Right ventricle myocardium inferior (tissue), 1 donor: ENCODE results near the gene TFPI2. TPM values are rescaled to one million over a fixed set of nuclear protein-coding genes. Genes with fewer than 3 reads are reported as not detected.
"Not testable (repeated sequence)": the region's sequence is repeated elsewhere in the genome, so short reads cannot be mapped to it uniquely, and the experiment has no call there.

Experiments used
- ATAC-seq: fragments of 200-7000 bp; cut with Tn5 transposase; one replicate; pipeline ENCODE4 v1.9.1; 2020; ENCODE audit warnings: mild to moderate bottlenecking, moderate library complexity
- DNase-seq: peaks from one replicate; pipeline ENCODE4 v3.0.0; 2021; ENCODE audit errors: missing footprints
- intact Hi-C: fragments of 100-400 bp; cut with DNase I; formaldehyde crosslinking; loops from one replicate; pipeline ENCODE4 v1.11.0; 2022
- long read RNA-seq: library from polyadenylated mRNA; unstranded; transcript quantifications from one replicate; pipeline ENCODE4 v2.0.0, GENCODE V29; 2021
- total RNA-seq: library from RNA; stranded (reverse); fragmentation: NEBNext Ultra II Directional; extraction: Animal tissue kit (Norgen Biotek cat#: 25700); gene quantifications from one replicate; pipeline ENCODE4 v1.2.1, GENCODE V29; 2021
- donor health status: DM: no; HTN: yes; CAD: no; lungs with severe emphysema.

The TFPI2 gene
- total RNA-seq, result 2.4 TPM
- long read RNA-seq, partial matches to known transcripts, result 0 of 2 reads
- long read RNA-seq, other reads (novel, unspliced or antisense), result 0 of 2 reads

GRCh38 chr7:93890464-93891068 is at the start of gene TFPI2:
TSS of gene TFPI2 (minus strand) at chr7:93890753. CDS start at chr7:93890678, 75 bp downstream.
- intact Hi-C loops, result loop anchor here (10.0 kb wide), 2 partner anchors 334 to 514 kb away; no protein-coding TSS in a partner anchor
- ATAC-seq (peak; percentile 52), DNase-seq (peak; percentile 70)

DNA sequence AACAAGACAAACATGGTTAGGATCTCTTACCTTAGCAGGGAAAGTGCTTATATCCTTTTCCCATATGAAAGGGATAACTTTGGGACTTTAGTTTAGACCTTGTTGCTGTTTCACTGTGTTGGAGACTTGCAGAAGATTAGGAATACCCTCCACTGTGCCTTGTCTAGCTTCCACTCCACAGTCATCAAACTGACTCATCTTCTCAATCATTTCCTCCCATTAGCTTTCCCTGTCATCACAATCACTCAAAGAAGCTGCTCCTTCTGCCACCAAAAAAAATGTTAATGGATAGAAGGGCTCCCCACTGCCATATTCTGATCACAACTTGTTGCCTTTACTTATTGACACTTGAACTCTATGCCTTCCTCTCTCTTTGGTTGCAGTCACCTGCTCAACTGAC is 47.7 kb upstream of the TFPI2 start:
- ATAC-seq, result no peak
- intact Hi-C loops, result no loop called here

DNA sequence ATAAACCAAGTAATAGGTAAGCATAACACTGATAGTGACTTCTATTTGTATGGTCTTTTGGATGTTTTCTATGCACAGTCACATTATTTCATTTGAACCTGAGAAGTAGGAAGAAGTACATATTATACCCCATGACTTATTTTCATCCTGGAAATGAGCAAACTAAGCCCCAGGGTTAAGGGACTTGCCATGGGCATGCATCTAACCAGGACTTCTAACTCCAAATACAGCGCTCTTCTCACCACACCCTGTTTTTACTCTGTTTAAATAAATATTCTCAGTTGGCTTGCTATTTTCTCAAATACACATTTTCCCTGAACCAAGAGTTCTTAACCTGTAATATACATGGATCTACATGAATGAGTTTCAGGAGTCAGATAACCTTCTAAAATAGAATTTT is 47.3 kb upstream of the TFPI2 start:
- intact Hi-C loops, result loop anchor here (2.0 kb wide), 1 partner anchor 35 kb away; no protein-coding TSS in a partner anchor
- no peak for ATAC-seq
- no peak for DNase-seq

More for the DNA sequence above, 47.7 kb upstream of the TFPI2 start:
- DNase-seq, result no peak

GRCh38 chr7:93935102-93935501 is 44.5 kb upstream of the TFPI2 start:
- intact Hi-C loops, result no loop called here
- ATAC-seq (no peak), DNase-seq (no peak)

DNA sequence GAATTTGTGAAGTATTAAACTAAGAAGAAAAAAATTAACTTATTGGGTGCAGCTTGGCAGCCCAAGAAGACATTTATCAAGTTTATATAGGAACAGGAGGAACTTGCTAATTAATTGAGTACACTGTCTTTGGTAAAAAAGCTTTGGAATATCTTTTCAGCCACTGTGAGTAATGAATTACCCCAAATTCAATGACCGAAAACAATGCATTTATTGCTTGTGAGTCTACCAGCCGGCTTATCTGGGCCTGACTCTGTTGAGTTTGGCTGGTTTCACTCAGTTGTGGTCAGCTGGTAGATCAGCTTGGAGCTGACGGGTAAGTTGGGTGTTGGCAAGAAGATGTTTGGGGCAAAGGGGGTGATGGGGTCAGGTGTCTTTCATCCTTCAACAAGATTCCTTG is 42.6 kb upstream of the TFPI2 start:
- no peak for DNase-seq
- intact Hi-C loops, result no loop called here
- no peak for ATAC-seq

DNA sequence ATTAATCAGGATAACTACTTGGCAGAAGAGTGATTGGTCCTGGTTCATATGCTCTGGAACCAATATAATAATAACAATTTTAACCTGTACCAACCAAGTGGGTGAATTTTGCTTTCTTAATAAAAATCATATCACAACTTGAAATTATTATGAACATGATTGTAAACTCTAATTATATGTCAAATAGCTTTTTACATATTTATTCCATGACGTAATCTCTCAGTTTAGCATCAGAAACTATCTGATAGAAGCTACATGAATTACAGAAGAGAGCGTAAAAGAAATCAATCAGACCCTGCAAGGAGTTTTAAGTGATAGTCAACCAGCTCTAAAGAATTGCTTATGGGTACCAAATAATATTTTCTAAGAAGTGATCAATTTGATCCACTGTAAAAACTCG is 41.1 kb upstream of the TFPI2 start:
- no peak for ATAC-seq
- DNase-seq, result no peak

GRCh38 chr7:93927585-93927984 is 37.0 kb upstream of the TFPI2 start:
- DNase-seq, result no peak
- intact Hi-C loops, result no loop called here
- peak; percentile 68 for ATAC-seq

More for the DNA sequence above, 41.1 kb upstream of the TFPI2 start:
- intact Hi-C loops, result no loop called here

DNA sequence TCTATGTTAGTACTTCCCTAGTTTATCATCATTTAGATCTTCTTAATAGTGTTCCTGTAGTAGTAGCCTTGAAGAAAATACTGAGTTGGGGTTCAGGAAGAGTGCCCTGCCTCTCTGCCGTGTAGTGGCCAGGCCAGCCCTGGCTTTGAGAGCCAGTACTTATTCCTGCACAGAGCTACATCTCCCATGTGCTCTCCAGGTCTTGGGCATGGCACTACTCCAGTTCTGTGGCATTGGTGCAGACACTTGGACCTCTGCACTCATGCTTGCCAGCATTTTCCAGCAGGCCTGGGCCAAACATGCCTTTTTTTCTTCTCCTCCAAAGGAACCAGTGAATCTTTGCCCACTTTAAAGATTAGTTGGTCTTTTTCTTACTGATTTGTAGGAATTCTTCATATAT is 36.2 kb upstream of the TFPI2 start:
- ATAC-seq (no peak), DNase-seq (peak; percentile 20)
- intact Hi-C loops, result no loop called here

DNA sequence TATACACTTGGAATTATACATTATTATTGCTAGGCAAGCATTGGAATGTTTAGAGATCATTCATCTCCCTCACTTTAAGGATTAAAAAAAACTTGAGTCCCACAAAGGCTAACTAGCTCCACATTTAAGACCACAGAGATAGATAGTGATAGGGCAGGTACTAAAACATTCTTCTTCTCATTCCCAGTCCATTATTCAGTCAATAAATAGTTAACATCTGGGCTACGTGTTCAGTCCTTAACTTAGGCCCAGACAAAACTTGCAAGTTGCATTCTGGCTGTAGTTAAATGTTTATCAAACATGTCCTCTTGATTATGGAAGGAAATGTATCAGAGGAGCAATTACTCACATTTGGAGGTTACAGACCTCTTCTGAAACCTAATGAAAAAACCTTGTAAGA is 33.4 kb upstream of the TFPI2 start:
- intact Hi-C loops, result loop anchor here (5.0 kb wide), 1 partner anchor 78 kb away; the partner anchor contains the start of gene BET1
- no peak for ATAC-seq
- DNase-seq, result no peak

DNA sequence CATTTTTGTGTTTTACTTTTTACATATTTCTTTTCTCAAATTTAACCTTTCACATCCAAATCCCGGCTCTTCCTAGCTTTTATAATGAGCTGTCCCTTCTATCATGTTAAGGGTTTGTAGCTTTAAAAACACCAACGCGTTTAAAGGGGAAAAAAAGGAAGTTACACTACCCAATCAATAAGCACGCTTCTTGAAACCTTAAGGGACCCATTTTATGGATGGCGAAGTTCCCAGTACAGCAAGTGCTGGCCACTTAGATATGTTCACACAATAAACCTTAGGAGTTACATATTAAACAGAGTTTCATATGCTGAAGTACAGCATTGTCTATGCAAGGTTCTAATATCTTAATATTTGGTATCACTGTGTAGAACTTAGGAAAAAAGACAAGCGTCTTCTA is 32.7 kb upstream of the TFPI2 start:
- ATAC-seq, result peak; percentile 19
- intact Hi-C loops, result loop anchor here (5.0 kb wide), 1 partner anchor 79 kb away; the partner anchor contains the start of gene BET1
- DNase-seq, result no peak

DNA sequence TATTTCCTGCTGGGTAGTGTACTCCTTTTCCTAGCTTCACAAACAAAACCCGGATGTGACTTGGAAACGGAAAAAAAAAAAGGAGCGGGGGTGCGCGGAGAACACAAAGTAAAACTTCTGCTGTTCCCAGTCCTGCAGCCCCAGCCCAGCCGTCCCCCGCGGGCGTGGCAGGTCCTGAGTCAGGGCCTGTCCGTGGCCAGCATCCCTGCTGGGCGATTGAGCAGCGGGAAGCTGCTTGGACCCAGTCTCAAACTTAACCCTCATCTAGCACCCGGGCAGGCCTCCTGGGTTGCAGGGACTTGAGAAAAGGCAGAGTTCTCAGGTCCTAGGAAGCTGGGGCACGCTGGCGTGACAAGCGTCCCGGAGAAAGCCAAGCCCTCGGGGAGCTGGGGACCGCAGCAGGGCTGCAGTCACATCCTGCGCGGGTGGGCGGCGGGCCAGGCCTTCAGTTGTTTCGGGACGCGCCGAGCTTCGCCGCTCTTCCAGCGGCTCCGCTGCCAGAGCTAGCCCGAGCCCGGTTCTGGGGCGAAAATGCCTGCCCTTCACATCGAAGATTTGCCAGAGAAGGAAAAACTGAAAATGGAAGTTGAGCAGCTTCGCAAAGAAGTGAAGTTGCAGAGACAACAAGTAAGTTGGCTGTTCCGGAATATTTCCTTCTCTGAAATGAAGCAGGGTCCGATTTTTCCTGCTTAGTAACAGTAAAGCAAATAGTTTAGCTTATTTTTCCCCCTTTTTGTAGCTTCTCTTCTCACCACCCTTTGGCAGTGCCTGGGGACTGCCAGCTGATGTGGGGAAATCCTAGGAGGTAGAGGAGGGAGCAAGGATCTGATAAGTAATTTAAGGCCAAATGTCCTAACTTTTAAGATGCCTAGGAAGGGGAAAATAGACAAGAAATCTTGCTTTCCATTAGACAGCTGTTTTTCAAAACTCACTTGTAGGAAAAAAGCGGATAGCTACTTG is 31.3 kb upstream of the TFPI2 start, which contains the start of gene GNG11:
TSS of gene GNG11 (plus strand) at position 129 of the 960 bp plus-strand sequence. CDS start at position 532, 403 bp downstream.
- ATAC-seq, result peak; percentile 94
- DNase-seq, result peak; percentile 91
- intact Hi-C loops, result loop anchor here (5.0 kb wide), 1 partner anchor 80 kb away; the partner anchor contains the start of gene BET1

DNA sequence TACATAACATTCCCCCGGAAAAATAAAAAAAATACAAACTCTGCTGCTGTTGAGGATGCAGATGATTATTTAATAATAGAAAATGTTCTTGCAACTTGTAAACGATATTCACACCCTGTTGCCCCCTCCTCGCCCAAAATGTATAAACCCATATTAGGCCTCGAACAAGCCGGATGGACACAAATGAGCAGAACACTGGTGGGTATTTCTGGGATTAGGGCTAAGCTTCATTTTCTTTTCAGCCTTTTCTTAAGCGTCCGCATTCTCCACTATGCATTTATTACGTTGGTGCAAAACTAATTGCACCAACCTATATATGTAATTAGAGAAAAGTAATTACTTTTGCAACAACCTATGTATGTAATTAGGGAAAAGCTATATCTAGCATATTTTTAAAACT is 30.6 kb upstream of the TFPI2 start:
- ATAC-seq (no peak), DNase-seq (no peak)
- intact Hi-C loops, result loop anchor here (5.0 kb wide), 1 partner anchor 81 kb away; the partner anchor contains the start of gene BET1

DNA sequence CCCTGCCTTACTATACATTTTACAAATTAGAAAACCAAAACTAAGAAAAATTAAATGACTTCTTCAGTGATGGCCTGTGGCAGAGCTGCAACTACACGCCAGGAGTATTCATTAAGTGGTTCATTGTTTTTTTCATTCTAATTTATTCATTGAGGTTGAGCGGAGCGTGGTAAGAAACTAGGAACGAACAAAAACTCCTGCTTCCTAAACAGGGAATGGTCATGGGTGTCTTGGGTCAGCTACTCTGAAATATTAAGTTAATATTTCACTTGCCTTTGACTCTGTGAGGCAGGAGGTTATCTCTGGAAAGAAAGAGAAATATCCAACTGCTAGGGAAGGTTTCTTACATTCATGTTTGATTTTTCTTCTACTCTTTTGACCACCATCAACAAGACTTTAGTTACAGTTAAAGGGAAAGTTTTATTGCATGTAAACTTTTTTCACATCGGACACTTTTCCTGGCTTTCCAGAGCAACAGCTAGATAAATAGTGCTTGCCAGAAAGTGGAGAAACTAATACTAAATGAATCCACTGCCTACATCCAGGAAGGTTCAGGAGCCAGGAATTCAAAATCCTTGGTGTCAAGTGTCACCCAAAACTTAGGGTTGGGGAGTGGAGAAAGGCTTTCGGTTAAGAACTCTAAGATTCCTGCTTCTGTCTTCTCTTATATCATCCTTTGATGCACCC is 30.1 kb upstream of the TFPI2 start:
- intact Hi-C loops, result loop anchor here (5.0 kb wide), 1 partner anchor 82 kb away; the partner anchor contains the start of gene BET1
- ATAC-seq, result no peak

DNA sequence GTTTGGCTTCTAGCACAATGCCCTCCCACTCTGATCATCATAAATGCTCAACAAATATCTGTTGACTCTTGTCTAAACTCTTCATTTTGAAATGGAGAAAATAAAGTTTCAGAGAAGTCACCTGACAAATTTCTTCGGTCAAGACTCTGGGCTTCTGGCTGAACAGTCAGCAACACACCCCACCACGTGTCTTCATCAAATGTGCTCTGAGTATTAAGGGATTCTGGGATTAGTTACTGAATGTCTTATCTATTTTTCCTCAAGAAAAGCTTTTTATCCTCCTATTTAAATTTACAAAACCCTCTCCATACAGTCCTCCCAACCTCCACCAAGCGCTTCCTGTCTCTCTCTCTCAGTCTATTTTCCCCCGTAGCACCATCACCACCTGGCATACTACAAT is 25.8 kb upstream of the TFPI2 start:
- ATAC-seq, intact Hi-C loops: not testable (repeated sequence)

More for the DNA sequence above, 30.1 kb upstream of the TFPI2 start:
- DNase-seq, result no peak

GRCh38 chr7:93915888-93916287 is 25.3 kb upstream of the TFPI2 start:
- ATAC-seq, DNase-seq, intact Hi-C loops: not testable (repeated sequence)

More for the DNA sequence above, 25.8 kb upstream of the TFPI2 start:
- not testable (repeated sequence) for DNase-seq

- ATAC-seq, result peak; percentile 45
- intact Hi-C loops, DNase-seq: not testable (repeated sequence)
Measured at GRCh38 chr7:93915206-93915842, 24.8 kb upstream of the TFPI2 start.

- DNase-seq (no peak), ATAC-seq (peak; percentile 46)
- intact Hi-C loops, result loop anchor here (5.0 kb wide), 1 partner anchor 268 kb away; no protein-coding TSS in a partner anchor
Measured at GRCh38 chr7:93914581-93915066, 24.1 kb upstream of the TFPI2 start.

DNA sequence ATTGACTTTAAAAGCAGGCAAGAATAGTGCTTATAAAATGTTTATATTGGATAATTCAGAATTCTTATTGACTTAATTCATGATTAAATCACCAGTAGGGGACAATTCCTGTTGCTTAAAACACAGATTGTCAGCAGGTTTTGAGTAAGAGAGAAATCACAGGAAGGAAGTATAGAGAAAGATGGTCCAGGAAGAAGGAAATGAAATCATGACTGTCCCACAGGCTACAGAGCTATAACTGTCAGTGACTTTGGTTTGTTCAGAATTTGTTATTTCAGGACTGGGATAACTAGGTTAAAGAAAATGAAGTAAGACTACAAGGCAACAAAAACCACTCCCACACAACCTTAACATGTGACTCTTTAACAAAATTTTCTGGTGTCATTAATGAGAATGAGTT is 22.6 kb upstream of the TFPI2 start:
- intact Hi-C loops, result loop anchor here (5.0 kb wide), 1 partner anchor 269 kb away; no protein-coding TSS in a partner anchor
- DNase-seq (no peak), ATAC-seq (no peak)
